ENCODE measurements around the gene DUOX2.
A peak's percentile ranks its signal among the peaks of the same experiment; 100 is the strongest.

DNA sequence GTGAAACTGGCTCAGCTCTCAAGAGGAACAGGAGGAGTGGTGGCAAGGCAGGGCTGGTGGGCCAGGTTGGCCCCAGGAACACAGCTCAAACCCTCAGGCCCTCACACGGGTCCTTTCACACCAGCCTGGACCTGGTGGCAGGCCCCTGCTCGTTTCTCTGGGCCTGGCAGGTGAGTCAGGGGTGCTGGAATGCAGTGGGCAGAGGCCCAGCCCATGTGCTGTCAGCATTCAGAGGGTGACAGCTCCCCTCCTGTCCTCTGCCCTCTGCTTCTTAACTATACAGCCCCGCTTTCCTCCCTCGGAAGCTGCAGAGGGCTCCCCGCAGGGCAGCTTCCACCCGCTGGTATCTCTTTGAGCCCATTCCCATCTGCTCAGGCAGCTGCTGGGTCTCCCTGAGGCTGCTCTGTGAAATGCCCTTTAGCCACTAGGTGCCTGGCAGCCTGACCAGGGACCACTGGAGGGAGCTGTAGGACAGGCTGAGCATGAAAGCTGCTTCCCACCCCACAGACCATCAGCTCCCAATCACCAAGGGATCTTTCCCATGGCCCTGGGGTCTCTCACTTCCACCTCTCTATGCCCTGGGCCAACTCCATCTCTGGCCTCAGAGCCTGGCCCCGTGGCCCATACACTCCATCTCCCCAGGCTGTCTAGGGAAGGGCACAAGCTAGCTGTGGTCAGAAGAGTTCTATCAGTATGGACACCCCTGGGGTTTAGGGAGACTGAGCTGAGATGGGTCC is 49.0 kb upstream of the DUOX2 start:
- no peak for TF ChIP-seq POLR2A (IDR thresholded peaks at IDR 0.05)
- TF ChIP-seq, protein P1, sequence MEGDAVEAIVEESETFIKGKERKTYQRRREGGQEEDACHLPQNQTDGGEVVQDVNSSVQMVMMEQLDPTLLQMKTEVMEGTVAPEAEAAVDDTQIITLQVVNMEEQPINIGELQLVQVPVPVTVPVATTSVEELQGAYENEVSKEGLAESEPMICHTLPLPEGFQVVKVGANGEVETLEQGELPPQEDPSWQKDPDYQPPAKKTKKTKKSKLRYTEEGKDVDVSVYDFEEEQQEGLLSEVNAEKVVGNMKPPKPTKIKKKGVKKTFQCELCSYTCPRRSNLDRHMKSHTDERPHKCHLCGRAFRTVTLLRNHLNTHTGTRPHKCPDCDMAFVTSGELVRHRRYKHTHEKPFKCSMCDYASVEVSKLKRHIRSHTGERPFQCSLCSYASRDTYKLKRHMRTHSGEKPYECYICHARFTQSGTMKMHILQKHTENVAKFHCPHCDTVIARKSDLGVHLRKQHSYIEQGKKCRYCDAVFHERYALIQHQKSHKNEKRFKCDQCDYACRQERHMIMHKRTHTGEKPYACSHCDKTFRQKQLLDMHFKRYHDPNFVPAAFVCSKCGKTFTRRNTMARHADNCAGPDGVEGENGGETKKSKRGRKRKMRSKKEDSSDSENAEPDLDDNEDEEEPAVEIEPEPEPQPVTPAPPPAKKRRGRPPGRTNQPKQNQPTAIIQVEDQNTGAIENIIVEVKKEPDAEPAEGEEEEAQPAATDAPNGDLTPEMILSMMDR (IDR thresholded peaks at IDR 0.05): peak; percentile 55 to 85 (median 68)
- TF ChIP-seq POLR2AphosphoS5 (IDR thresholded peaks at IDR 0.05; ENCODE audit: insufficient read depth in 1 of 2, low read depth in 1 of 2): peak; percentile 58 to 60
